GM13977 (cell line): ENCODE measurements around the gene PPARGC1A.

Source experiments
- DNase-seq: peaks from one replicate; pipeline ENCODE4 v3.0.0; 2012; ENCODE audit warnings: low spot score
- CTCF ChIP-seq: IDR thresholded peaks from 2 replicates; pipeline ENCODE4 v1.5.1; 2012; ENCODE audit warnings: mild to moderate bottlenecking, control low read depth; ENCODE audit not compliant: insufficient read depth; ENCODE audit errors: extremely low read depth, missing control alignments
- in situ Hi-C: fragments of 300-500 bp; cut with MboI; formaldehyde crosslinking; loops from one replicate; pipeline ENCODE4 v1.12.0; 2022; ENCODE audit warnings: low sequenced_read_pairs, low pct_unique_long_range_greater_than_20kb, mixed read lengths, inconsistent platforms; ENCODE audit not compliant: unreplicated experiment

Gene PPARGC1A

GRCh38 chr4:23923141-23923540, 33.3 kb upstream of the PPARGC1A start:
- in situ Hi-C loops: no loop called here
- no peak for DNase-seq
- TF ChIP-seq CTCF: no peak

DNA sequence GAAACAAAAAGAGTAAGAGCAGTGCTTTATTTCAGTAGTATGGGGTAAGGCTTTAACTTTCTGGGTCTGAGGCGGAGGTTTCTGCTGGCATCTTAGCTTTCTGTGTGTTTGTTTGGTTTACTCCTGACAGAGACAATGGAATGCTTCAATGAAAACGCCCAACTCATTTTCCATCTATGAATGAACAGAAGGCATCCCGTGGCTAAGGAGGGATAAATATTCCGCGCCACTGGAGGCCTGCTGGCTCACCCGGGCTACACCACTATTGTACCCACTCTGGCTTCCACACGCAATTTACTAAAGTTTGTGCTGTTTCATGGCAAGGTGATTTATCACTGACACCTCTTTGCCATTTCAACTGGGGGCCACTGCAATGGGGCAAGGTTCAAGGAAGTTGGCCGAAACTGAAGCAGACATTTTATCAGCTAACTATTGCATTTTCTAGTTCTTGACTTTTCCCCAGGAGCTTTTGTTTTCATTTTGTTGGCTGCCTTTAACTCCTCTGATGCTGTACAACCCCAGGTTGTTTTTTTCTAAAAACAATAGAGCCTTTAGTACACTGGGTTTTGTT, 32.8 kb upstream of the PPARGC1A start:
- no peak for DNase-seq
- in situ Hi-C loops: no loop called here
- TF ChIP-seq CTCF: no peak

DNA sequence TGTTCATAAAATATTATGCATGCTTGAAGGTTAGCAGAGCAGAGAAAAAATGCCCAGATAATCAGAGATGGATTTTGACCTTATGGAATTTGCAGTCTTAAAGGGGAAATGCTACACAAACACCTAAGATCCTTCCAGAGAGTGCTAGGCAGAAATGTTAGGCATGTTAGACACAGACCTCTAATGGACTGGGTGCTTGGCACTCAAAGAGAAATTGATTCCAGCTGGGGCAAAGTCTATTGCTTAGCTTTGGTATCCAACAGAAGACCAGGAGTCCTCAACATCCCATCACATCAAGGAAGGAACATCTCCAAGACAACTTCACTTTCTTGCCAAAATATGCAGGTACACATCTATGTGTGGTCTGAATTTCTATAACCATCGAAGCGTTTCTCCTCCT, 32.2 kb upstream of the PPARGC1A start:
- in situ Hi-C loops: no loop called here

DNA sequence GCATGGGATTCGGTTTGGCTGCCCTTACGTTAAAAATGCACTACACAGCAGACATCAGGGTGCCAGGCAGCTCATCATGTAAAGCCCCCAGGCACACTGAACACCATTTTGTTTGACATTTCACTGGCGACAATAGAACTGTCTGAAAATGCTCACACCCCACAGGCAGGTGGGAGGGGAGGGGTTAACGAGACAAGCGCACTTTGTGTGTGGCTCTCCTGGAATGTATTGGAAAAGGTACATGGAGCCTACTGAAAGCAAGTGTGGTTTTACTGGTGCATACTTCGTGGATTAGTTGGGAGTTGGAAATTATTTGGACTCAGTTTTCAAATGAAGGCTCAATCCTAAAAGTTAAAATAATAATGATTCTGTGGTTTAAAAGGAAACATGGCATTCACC, 31.6 kb upstream of the PPARGC1A start:
- in situ Hi-C loops: no loop called here
- DNase-seq: no peak
- no peak for TF ChIP-seq CTCF

More for the DNA sequence above, 32.2 kb upstream of the PPARGC1A start:
- DNase-seq: no peak
- no peak for TF ChIP-seq CTCF

DNA sequence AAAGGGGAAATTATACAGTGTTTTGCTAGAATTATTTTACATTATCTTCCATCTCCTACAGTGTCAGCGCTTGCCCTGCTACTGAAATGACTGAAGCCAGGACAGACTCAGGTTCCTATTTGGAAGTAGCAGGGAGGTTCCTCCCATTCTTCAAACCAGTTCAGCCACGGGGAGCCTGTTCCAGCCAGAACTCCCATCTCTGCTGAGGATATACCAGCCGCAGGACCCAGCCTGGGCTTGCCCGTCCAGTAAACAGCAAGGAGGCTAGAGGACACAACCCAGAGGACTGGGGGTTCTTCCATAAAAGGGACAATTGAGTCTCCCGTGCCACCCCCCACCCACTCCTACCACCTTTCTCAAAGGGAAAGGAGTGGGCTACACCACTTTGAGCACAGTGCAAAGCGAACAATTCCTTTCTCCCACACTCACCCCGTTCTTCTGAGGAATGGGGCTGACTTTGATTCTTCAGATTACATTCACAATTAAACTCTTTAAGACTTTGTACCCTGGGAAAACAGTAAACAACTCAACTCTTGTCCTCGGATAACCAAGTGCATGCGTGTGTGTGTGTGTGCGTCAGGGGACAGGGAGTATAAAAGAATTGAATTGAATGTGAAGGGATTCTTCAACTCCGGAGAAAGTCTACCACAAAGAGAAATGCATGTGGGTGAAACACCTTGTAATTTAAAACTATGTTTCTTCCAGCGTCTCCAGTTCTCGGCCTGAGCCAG, 31.0 kb upstream of the PPARGC1A start:
- in situ Hi-C loops: no loop called here
- no peak for DNase-seq
- no peak for TF ChIP-seq CTCF

DNA sequence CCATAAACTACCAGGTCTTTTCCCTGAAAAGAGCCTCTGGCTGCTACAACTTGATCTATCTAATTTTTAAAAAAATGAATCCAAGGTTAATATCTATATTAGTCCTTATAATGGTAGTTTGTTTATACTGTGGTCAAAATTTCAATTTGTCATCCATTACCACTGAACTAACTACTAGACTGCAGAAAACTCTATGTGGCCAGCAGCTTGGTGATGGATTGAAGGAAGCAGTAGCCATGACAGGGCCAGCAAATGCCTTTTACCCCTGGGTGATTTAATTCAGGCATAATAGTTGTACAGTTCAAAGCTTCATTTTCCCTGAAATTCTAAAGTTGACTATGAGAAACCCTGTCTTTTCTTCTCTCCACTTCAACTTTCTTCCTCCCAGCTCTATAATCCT, 30.4 kb upstream of the PPARGC1A start:
- in situ Hi-C loops: no loop called here
- TF ChIP-seq CTCF: no peak
- DNase-seq: no peak
